H1 (cell line): ENCODE results near the gene FSD1. TPM values are rescaled to one million over a fixed set of nuclear protein-coding genes. Genes with fewer than 3 reads are reported as not detected.
"Not testable (repeated sequence)": the region's sequence is repeated elsewhere in the genome, so short reads cannot be mapped to it uniquely, and the experiment has no call there.

ENCODE experiments used
- CTCF ChIA-PET: fragments of 300-600 bp; sonication (Branson Sonifier 250); formaldehyde crosslinking; loops from one replicate; lab custom pipeline; 2021; ENCODE audit not compliant: partially characterized antibody; lab: Charles Lee
- POLR2A ChIA-PET: fragments of 300-600 bp; sonication (Branson Sonifier 250); formaldehyde crosslinking; loops from one replicate; lab custom pipeline; 2021; ENCODE audit warnings: inconsistent platforms; ENCODE audit not compliant: partially characterized antibody; lab: Charles Lee
- DNase-seq, 2 experiments: peaks; one replicate each; pipeline versions ENCODE4 v3.0.0 to v3.0.0-alpha.2; 2010 to 2022; ENCODE audit warnings: low spot score in 2 of 2, low read depth in 1 of 2, mixed read lengths in 1 of 2
- FAIRE-seq: peaks from 2 replicates; lab custom pipeline; 2011; peaks lifted over from hg19 to GRCh38; lab: Jason Lieb, UNC
- H2AFZ ChIP-seq: 2 replicates; pipeline ENCODE4 v1.8.1; 2012; ENCODE audit warnings: low read length, inconsistent platforms
- H2AK5ac ChIP-seq: 2 replicates; pipeline ENCODE4 v1.6.1; 2013; ENCODE audit warnings: low read depth, low read length
- H2BK120ac ChIP-seq: replicated peaks from 2 replicates; pipeline ENCODE3; 2013; ENCODE audit warnings: low read depth, low read length, inconsistent platforms
- H2BK12ac ChIP-seq: 2 replicates; pipeline ENCODE4 v1.6.1; 2013; ENCODE audit warnings: low read depth, low read length
- H2BK15ac ChIP-seq: 2 replicates; pipeline ENCODE4 v1.6.1; 2013; ENCODE audit warnings: low read length
- H2BK20ac ChIP-seq: 2 replicates; pipeline ENCODE4 v1.6.1; 2013; ENCODE audit warnings: low read length
- H2BK5ac ChIP-seq: 2 replicates; pipeline ENCODE4 v1.6.1; 2013; ENCODE audit warnings: low read depth, low read length
- H3K14ac ChIP-seq: 2 replicates; pipeline ENCODE4 v1.6.1; 2013; ENCODE audit warnings: inconsistent platforms; ENCODE audit not compliant: insufficient read length
- H3K18ac ChIP-seq: 2 replicates; pipeline ENCODE4 v1.6.1; 2013; ENCODE audit warnings: low read length; ENCODE audit errors: extremely low read depth
- H3K23ac ChIP-seq: 2 replicates; pipeline ENCODE4 v1.6.1; 2013; ENCODE audit warnings: inconsistent platforms; ENCODE audit not compliant: insufficient read length
- H3K23me2 ChIP-seq: 2 replicates; pipeline ENCODE4 v1.6.1; 2013; ENCODE audit warnings: low read depth, low read length
- H3K27ac ChIP-seq: 2 replicates; pipeline ENCODE4 v1.6.1; 2011; ENCODE audit warnings: low read depth, low read length, inconsistent platforms
- H3K27me3 ChIP-seq, 4 experiments: replicated peaks in 1 of 4; 1 replicate in 1 of 4; 2 replicates in 3 of 4; pipeline versions ENCODE4 v1.6.1 to v1.8.1; 2011 to 2013; ENCODE audit warnings: low read length in 3 of 4, mild to moderate bottlenecking in 3 of 4, inconsistent platforms in 2 of 4, mixed read lengths in 2 of 4, moderate library complexity in 1 of 4; ENCODE audit not compliant: control insufficient read depth in 3 of 4, insufficient read depth in 3 of 4; ENCODE audit errors: extremely low read depth in 1 of 4
- H3K36me3 ChIP-seq, 4 experiments: 2 replicates each; pipeline versions ENCODE4 v1.6.1 to v1.8.1; 2011 to 2013; ENCODE audit warnings: mild to moderate bottlenecking in 4 of 4, low read length in 3 of 4, moderate library complexity in 2 of 4, control low read depth in 1 of 4, inconsistent platforms in 1 of 4; ENCODE audit not compliant: insufficient read depth in 4 of 4, control insufficient read depth in 2 of 4
- H3K4ac ChIP-seq: replicated peaks from 2 replicates; pipeline ENCODE3; 2013; ENCODE audit warnings: low read length, low read depth, mixed read lengths, inconsistent platforms; ENCODE audit not compliant: insufficient read length
- H3K4me1 ChIP-seq, 4 experiments: replicated peaks in 1 of 4; 1 replicate in 1 of 4; 2 replicates in 3 of 4; pipeline versions ENCODE4 v1.6.1 to v1.8.1; 2011 to 2013; ENCODE audit warnings: low read length in 3 of 4, inconsistent platforms in 2 of 4, mixed read lengths in 1 of 4; ENCODE audit not compliant: insufficient read depth in 4 of 4, control insufficient read depth in 3 of 4
- H3K4me2 ChIP-seq, 2 experiments: 2 replicates each; pipeline versions ENCODE4 v1.6.1 to v1.8.1; 2011 to 2013; ENCODE audit warnings: low read depth in 2 of 2, low read length in 2 of 2, control low read depth in 1 of 2, inconsistent platforms in 1 of 2, mild to moderate bottlenecking in 1 of 2; ENCODE audit not compliant: insufficient read depth in 1 of 2
- H3K4me3 ChIP-seq, 4 experiments: fragments of 200-600, 300-600 bp in 1 of 4; sonication (generic), shearing (Covaris generic), sonication (Bioruptor Twin) in 1 of 4; 2 replicates each; pipeline versions ENCODE4 v1.5.1 to v1.8.1; 2011 to 2016; ENCODE audit warnings: low read length in 4 of 4, low read depth in 3 of 4, control low read depth in 2 of 4, inconsistent platforms in 2 of 4, mild to moderate bottlenecking in 2 of 4, mixed read lengths in 1 of 4, moderate library complexity in 1 of 4; ENCODE audit not compliant: insufficient read depth in 2 of 4; ENCODE audit errors: extremely low read depth in 1 of 4
- H3K56ac ChIP-seq: replicated peaks from 2 replicates; pipeline ENCODE3; 2013; ENCODE audit warnings: low read depth, mild to moderate bottlenecking, mixed read lengths, low read length, inconsistent platforms; ENCODE audit not compliant: insufficient read length
- H3K79me1 ChIP-seq: 2 replicates; pipeline ENCODE4 v1.6.1; 2013; ENCODE audit warnings: low read depth, low read length, control low read depth
- H3K79me2 ChIP-seq, 2 experiments: 2 replicates each; pipeline versions ENCODE4 v1.6.1 to v1.8.1; 2012 to 2013; ENCODE audit warnings: low read length in 2 of 2, mild to moderate bottlenecking in 2 of 2, inconsistent platforms in 1 of 2; ENCODE audit not compliant: insufficient read depth in 2 of 2, control insufficient read depth in 1 of 2
- H3K9ac ChIP-seq, 4 experiments: replicated peaks in 1 of 4; 1 replicate in 1 of 4; 2 replicates in 3 of 4; pipeline versions ENCODE4 v1.6.1 to v1.8.1; 2011 to 2013; ENCODE audit warnings: low read depth in 3 of 4, low read length in 3 of 4, control low read depth in 2 of 4, mild to moderate bottlenecking in 2 of 4, moderate library complexity in 2 of 4, inconsistent platforms in 1 of 4; ENCODE audit errors: extremely low read depth in 1 of 4
- H3K9me3 ChIP-seq, 2 experiments: 2 replicates each; pipeline versions ENCODE4 v1.6.1 to v1.8.1; 2012 to 2013; ENCODE audit warnings: mild to moderate bottlenecking in 2 of 2, moderate library complexity in 2 of 2, control low read depth in 1 of 2, inconsistent platforms in 1 of 2, low read depth in 1 of 2, low read length in 1 of 2, mixed read lengths in 1 of 2; ENCODE audit not compliant: insufficient read depth in 2 of 2
- H4K20me1 ChIP-seq, 2 experiments: replicated peaks in 1 of 2; 2 replicates each; pipeline versions ENCODE3 to v1.8.1; 2011 to 2013; ENCODE audit warnings: inconsistent platforms in 2 of 2, low read length in 2 of 2, mild to moderate bottlenecking in 1 of 2; ENCODE audit not compliant: insufficient read depth in 2 of 2, control insufficient read depth in 1 of 2
- H4K5ac ChIP-seq: 2 replicates; pipeline ENCODE4 v1.6.1; 2013; ENCODE audit warnings: low read length, low read depth, mixed read lengths, inconsistent platforms; ENCODE audit not compliant: insufficient read length
- H4K8ac ChIP-seq: 2 replicates; pipeline ENCODE4 v1.8.0; 2013; ENCODE audit warnings: mild to moderate bottlenecking, moderate library complexity, low read length, inconsistent platforms; ENCODE audit not compliant: insufficient read depth; ENCODE audit errors: extremely low read depth
- H4K91ac ChIP-seq: replicated peaks from 2 replicates; pipeline ENCODE3; 2013; ENCODE audit warnings: low read length, mixed read lengths, inconsistent platforms; ENCODE audit not compliant: insufficient read length
- WGBS, 2 experiments: shearing (Covaris generic) in 1 of 2; methylation state at CpG; one replicate each; pipeline versions ENCODE4 v1.1.6 to v1.1.7; 2013 to 2015; ENCODE audit warnings: low lambda C conversion rate in 2 of 2, mixed read lengths in 2 of 2, inconsistent platforms in 1 of 2, low coverage in 1 of 2, missing lambda C conversion rate in 1 of 2; ENCODE audit not compliant: insufficient replicate concordance in 2 of 2, insufficient coverage in 1 of 2, insufficient read length in 1 of 2; ENCODE audit errors: extremely low coverage in 1 of 2, missing lambda C conversion rate in 1 of 2; 5-methylcytosine and 5-hydroxymethylcytosine counted together
- polyA plus RNA-seq, 7 experiments: library from polyadenylated mRNA; depleted of rRNA in 3 of 7; stranded (reverse) in 5 of 7; unstranded in 2 of 7; fragments of >200 nt in 5 of 7; fragments of 200-250 nt in 2 of 7; gene quantifications; 1 replicate in 5 of 7; 2 replicates in 1 of 7; 4 replicates in 1 of 7; pipeline versions ENCODE4 v1.2.1 to v1.2.3, GENCODE V29; 2011 to 2013; ENCODE audit warnings: missing spikeins in 2 of 7, mixed read lengths in 2 of 7
- total RNA-seq: library from RNA; stranded (reverse); fragmentation: NEBNext Ultra II Directional; extraction: Animal tissue kit (Norgen Biotek cat#: 25700); gene quantifications from 2 replicates; pipeline ENCODE4 v1.2.1, GENCODE V29; 2021

The FSD1 gene
- total and polyA plus RNA-seq, 2 of the 8 experiments (the other 6 are each of a cell fraction or from before 2014, with no cell fraction given) = 58.8 to 181 TPM

DNA sequence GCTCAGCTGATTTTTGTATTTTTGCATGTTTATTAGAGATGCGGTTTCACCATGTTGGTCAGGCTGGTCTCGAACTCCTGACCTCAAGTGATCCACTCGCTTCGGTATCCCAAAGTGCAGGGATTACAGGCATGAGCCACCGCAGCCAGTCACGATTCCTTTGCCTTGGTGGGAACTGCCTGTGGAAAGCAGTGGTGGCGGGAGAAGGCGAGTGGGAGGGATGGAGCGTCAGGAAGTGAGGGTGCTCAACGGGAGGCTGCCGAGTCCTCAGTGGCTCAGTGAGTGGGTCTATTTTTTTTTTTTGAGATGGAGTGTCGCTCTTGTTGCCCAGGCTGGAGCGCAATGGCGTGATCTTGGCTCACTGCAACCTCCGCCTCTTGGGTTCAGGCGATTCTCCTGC, 44.8 kb downstream of the FSD1 start:
- H3K36me3 ChIP-seq = peaks cover 0 to 21% (median 9%) of the 10 kb centered on the region in 4 experiments; a peak in 6 of 8 replicates
- peaks cover 0 to 11% of the 10 kb centered on the region in 2 experiments for H4K20me1 ChIP-seq
- WGBS, 2 experiments = 95% methylated on average over 10 of the region's 16 CpGs; no CpG with 5 or more reads in 1 of the 2 experiments
- H4K91ac ChIP-seq, H2BK12ac ChIP-seq, H3K23ac ChIP-seq, H2BK5ac ChIP-seq, DNase-seq, H2BK120ac ChIP-seq, H4K5ac ChIP-seq, H2AFZ ChIP-seq, H3K56ac ChIP-seq, H2BK20ac ChIP-seq, H3K4me2 ChIP-seq, H3K4ac ChIP-seq, H3K18ac ChIP-seq, H3K9ac ChIP-seq, H2AK5ac ChIP-seq, H3K14ac ChIP-seq, H3K79me1 ChIP-seq, H2BK15ac ChIP-seq, H3K27me3 ChIP-seq, FAIRE-seq, H3K79me2 ChIP-seq, H4K8ac ChIP-seq, H3K4me1 ChIP-seq, H3K27ac ChIP-seq, H3K9me3 ChIP-seq, H3K4me3 ChIP-seq, H3K23me2 ChIP-seq: not testable (repeated sequence)
- POLR2A ChIA-PET = interaction anchor here (1.3 kb wide), 1 partner anchor 82 kb away, joined by 3 read pairs; no protein-coding TSS in a partner anchor
- CTCF ChIA-PET = interaction anchor here (20.4 kb wide), 1 partner anchor 77 kb away, joined by 311 read pairs; the partner anchor contains the start of gene SHD
